Left ventricle myocardium inferior (tissue), 1 donor: ENCODE results near the gene LMNTD2. TPM values are rescaled to one million over a fixed set of nuclear protein-coding genes. Genes with fewer than 3 reads are reported as not detected.

Experiments used
- DNase-seq: peaks from one replicate; pipeline ENCODE4 v3.0.0-alpha.2; 2020
- H3K27ac ChIP-seq: fragments of 200-600 bp; replicated peaks from 2 replicates; pipeline ENCODE4 v1.8.0; 2021
- H3K27me3 ChIP-seq: fragments of 200-600 bp; 2 replicates; pipeline ENCODE4 v1.8.0; 2021; ENCODE audit warnings: low read depth
- H3K36me3 ChIP-seq: fragments of 200-600 bp; 2 replicates; pipeline ENCODE4 v1.8.0; 2021
- H3K4me1 ChIP-seq: fragments of 200-600 bp; 2 replicates; pipeline ENCODE4 v1.8.0; 2021
- H3K4me3 ChIP-seq: fragments of 200-600 bp; 2 replicates; pipeline ENCODE4 v1.8.0; 2021; ENCODE audit warnings: mild to moderate bottlenecking, moderate library complexity
- H3K9me3 ChIP-seq: fragments of 200-600 bp; replicated peaks from 2 replicates; pipeline ENCODE4 v1.8.0; 2021
- intact Hi-C: fragments of 100-400 bp; cut with micrococcal nuclease; formaldehyde crosslinking; loops from one replicate; pipeline ENCODE4 v1.11.0; 2022
- total RNA-seq: library from RNA; stranded (reverse); fragmentation: NEBNext Ultra II Directional; extraction: Animal tissue kit (Norgen Biotek cat#: 25700); gene quantifications from one replicate; pipeline ENCODE4 v1.2.1, GENCODE V29; 2021
- TF ChIP-seq, protein P1 (sequence below): fragments of 200-600 bp; IDR thresholded peaks from 2 replicates; pipeline ENCODE4 v1.8.0; 2021; ENCODE audit warnings: antibody characterized with exemption, mild to moderate bottlenecking, borderline replicate concordance
- donor health status: DM: no; HTN: yes; CAD: no; lungs with severe emphysema.

The LMNTD2 gene
- total RNA-seq, 1 donor from 2014 or later, result 0.52 TPM

DNA sequence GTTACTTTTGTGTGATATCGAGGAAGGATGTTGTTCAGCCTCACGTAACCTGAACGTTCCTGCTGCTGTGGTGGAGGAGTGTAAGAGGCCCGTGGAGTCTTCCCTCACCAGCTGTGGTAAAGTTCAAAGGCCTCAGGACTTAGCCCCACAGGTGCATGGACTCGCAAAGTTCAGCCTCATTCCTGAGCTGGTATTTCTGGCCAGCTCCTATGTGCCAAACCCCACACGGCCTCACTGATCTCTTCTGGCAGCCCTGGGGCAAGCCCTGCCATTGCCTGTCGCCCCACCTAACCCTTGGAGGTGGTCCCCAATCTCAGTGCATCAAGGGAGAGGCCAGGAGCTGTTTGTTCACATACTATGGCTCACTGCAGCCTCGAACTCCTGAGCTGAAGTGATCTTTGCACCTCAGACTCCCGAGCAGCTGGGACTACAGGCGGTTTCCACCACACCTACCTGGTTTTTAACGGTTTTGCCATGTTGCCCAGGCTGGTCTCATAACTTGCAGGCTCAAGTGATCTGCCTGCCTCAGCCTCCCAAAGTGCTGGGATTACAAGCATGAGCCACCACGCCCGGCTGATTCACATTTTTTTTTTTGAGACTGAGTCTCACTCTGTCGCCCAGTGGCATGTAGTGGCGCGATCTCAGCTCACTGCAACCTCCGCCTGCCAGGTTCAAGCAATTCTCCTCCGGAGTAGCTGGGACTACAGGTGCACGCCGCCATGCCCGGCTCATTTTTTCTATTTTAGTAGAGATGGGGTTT, 17.9 kb upstream of the LMNTD2 start:
- intact Hi-C loops, result no loop called here
- H3K27ac ChIP-seq, result no peak overlapping the region
- H3K27me3 ChIP-seq, result no peaks in the 10 kb centered on the region
- H3K36me3 ChIP-seq, result peaks cover 22% of the 10 kb centered on the region
- DNase-seq, result no peak
- TF ChIP-seq, protein P1, sequence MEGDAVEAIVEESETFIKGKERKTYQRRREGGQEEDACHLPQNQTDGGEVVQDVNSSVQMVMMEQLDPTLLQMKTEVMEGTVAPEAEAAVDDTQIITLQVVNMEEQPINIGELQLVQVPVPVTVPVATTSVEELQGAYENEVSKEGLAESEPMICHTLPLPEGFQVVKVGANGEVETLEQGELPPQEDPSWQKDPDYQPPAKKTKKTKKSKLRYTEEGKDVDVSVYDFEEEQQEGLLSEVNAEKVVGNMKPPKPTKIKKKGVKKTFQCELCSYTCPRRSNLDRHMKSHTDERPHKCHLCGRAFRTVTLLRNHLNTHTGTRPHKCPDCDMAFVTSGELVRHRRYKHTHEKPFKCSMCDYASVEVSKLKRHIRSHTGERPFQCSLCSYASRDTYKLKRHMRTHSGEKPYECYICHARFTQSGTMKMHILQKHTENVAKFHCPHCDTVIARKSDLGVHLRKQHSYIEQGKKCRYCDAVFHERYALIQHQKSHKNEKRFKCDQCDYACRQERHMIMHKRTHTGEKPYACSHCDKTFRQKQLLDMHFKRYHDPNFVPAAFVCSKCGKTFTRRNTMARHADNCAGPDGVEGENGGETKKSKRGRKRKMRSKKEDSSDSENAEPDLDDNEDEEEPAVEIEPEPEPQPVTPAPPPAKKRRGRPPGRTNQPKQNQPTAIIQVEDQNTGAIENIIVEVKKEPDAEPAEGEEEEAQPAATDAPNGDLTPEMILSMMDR, result no peak
- peaks cover 71% of the 10 kb centered on the region for H3K4me1 ChIP-seq
- H3K9me3 ChIP-seq, result no peaks in the 10 kb centered on the region
- peak overlapping the region; percentile 79 for H3K4me3 ChIP-seq

DNA sequence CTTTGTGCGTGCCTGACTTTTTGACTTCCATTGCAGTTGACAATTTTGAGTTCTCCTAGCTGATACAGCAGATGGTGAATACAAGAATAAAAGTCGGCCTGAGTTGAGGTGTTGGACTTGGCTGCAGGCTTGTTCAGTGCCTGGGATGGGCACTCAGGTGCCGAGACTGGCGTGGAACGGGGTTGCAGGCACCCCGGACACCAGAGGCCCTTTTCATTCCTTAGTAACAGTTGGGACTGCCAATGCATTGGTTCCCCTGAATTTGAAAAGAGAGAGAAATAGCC, 17.0 kb upstream of the LMNTD2 start:
- Histone ChIP-seq H3K27me3 (no peaks in the 10 kb centered on the region), H3K9me3 (no peaks in the 10 kb centered on the region), H3K27ac (no peak overlapping the region), H3K4me3 (peak overlapping the region; percentile 79), H3K36me3 (peaks cover 13% of the 10 kb centered on the region), H3K4me1 (peaks cover 71% of the 10 kb centered on the region)
- intact Hi-C loops, result no loop called here
- no peak for DNase-seq
- TF ChIP-seq, protein P1, result no peak

DNA sequence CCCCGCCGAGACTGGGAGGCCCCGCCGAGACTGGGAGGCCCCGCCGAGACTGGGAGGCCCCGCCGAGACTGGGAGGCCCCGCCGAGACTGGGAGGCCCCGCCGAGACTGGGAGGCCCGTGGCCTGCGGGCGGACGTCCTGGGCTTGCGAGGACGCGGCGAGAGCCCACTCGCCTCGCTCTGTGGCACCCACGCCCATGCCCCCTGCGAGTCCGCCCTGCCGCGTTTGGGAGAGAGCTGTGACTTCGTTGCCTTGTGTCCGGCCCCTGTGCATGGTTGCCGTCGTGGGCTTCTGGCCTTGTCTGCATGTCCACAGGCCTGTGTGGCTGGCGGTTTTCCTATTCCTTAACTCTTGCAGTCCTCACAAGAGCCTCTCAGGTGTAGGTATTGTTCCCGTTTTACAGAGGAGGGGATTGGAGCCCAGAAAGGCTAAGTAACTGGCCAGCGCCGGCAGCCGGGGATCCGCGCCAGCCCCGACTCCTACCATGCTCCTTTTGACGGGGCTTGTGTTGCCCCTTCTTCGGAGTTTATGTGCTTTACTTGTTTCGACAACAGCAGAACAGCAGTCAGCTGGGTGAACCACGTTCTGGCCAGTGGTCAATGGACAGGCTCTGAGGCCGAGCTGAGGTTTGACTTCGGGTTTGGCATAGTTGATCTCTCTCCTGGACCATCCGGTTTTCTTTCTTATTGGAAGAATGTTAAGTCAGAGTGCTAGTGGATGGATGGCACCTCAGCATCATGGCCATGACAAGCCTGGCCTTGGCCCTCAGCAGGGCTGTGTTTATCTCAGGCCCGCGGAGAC, 16.5 kb upstream of the LMNTD2 start:
- DNase-seq, result no peak
- H3K4me1 ChIP-seq, result peaks cover 70% of the 10 kb centered on the region
- intact Hi-C loops, result no loop called here
- no peaks in the 10 kb centered on the region for H3K9me3 ChIP-seq
- no peaks in the 10 kb centered on the region for H3K27me3 ChIP-seq
- peak overlapping the region; percentile 79 for H3K4me3 ChIP-seq
- peak overlapping the region; percentile 97 for H3K27ac ChIP-seq
- H3K36me3 ChIP-seq, result peaks cover 7% of the 10 kb centered on the region
- TF ChIP-seq, protein P1, result no peak

DNA sequence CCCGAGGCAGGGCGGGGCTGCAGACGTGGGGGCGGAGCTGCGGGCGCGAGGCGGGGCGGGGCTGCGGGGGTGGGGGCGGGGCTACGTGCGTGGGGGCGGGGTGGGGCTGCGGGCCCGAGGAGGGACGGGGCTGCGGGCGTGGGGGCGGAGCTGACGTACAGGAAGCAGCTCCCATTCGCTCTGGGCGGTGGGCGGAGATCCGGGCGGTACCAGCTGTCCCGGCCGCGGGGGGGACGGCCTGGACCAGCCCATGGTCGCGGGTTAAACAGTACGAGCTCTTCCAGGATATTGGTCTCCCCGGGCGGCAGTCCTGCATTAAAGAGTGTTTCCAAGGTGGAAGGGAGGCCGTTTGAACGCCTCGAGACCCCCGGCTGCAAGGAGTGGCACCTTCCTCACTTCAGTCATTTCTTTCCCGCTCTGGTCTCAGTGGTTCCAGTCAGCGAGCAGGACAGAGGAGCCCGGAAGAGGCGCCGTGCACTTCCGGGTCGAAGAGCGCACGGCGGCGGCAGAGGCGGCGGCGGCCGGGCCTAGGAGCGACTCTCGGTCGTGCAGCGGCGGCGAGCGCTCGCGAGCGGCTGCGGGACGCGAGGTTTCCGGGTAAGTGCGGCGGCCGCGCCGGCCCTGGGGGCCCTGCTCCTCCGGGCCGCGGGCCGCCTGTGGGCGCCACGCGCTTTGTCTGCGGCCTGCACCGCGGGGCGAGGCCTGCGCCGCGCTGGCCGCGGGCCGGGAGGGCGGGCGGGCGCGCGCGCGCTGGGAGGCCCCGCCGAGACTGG, 15.6 kb upstream of the LMNTD2 start, which contains the start of gene PHRF1:
Gene PHRF1, plus strand, starts transcription at position 475 of the 773 bp plus-strand sequence. CDS start 5,043 bp downstream, outside the sequence.
- intact Hi-C loops, result no loop called here
- peak; percentile 97 for DNase-seq
- Histone ChIP-seq H3K4me1 (peaks cover 62% of the 10 kb centered on the region), H3K27ac (peak within 1 kb of the TSS; percentile 97), H3K4me3 (peak within 1 kb of the TSS; percentile 79), H3K9me3 (no peaks in the 10 kb centered on the region), H3K27me3 (no peaks in the 10 kb centered on the region), H3K36me3 (no peaks in the 10 kb centered on the region)
- TF ChIP-seq, protein P1, result no peak

DNA sequence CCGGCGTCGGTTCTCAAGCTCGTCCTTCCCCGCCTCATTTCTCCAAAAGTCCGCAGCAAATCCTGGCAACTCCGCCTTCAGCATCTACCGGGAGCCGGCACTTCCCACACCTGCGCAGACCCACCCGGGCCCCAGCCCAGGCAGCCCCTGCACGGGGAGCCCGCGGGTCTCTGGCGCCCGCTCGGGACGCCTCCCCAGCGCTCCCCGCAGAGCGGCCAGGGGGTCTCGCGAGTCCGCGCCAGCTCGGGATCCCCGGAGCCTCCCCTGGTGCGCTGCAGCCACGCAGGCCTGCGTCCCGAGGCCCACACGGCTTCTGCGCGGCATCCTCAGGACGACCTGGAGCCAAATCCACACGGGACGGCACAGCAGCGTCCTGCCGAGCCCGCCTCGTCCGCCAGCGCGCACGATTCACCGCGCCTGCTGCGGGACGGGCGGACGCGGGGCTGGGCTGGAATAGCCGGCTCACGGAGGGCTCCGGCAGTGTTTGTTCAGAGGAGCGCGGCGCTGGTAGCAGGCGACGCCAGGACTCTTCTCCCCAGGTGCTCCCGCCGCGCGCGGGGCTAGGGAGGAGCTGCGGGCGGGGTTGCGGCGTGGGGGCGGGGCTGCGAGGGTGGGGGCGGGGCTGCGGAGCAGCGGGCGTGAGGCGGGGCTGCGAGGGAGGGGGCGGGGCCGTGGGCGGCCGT, 14.9 kb upstream of the LMNTD2 start:
- intact Hi-C loops, result no loop called here
- no peaks in the 10 kb centered on the region for H3K36me3 ChIP-seq
- DNase-seq, result no peak
- H3K4me1 ChIP-seq, result peaks cover 55% of the 10 kb centered on the region
- peak overlapping the region; percentile 79 for H3K4me3 ChIP-seq
- H3K27me3 ChIP-seq, result no peaks in the 10 kb centered on the region
- TF ChIP-seq, protein P1, result no peak
- no peaks in the 10 kb centered on the region for H3K9me3 ChIP-seq
- peak overlapping the region; percentile 86 for H3K27ac ChIP-seq
